HepG2 (cell line): ENCODE measurements around the gene USP34. TPM values are rescaled to one million over a fixed set of nuclear protein-coding genes. Genes with fewer than 3 reads are reported as not detected.

ENCODE experiments used
- ARID3A ChIP-seq: IDR thresholded peaks from 2 replicates; pipeline ENCODE4 v1.6.1; 2012; ENCODE audit warnings: low read depth, low read length, improper control_type of control experiment
- ELF4 ChIP-seq: sonication (generic); formaldehyde crosslinking; IDR thresholded peaks from 2 replicates; pipeline ENCODE4 v1.5.0; 2020; ENCODE audit warnings: missing genetic modification reagents, mild to moderate bottlenecking, moderate library complexity, borderline replicate concordance
- FUBP1 ChIP-seq: sonication (generic); formaldehyde crosslinking; IDR thresholded peaks from 2 replicates; pipeline ENCODE4 v1.5.1; 2020; ENCODE audit warnings: missing genetic modification reagents, mild to moderate bottlenecking, borderline replicate concordance
- SALL1 ChIP-seq: sonication (generic); formaldehyde crosslinking; IDR thresholded peaks from 2 replicates; pipeline ENCODE4 v1.8.0; 2022; ENCODE audit warnings: mild to moderate bottlenecking, missing genetic modification reagents
- SCMH1 ChIP-seq: sonication (generic); formaldehyde crosslinking; IDR thresholded peaks from 2 replicates; pipeline ENCODE4 v1.9.0; 2021; ENCODE audit warnings: missing genetic modification reagents, mild to moderate bottlenecking, borderline replicate concordance
- SRY ChIP-seq: sonication (generic); formaldehyde crosslinking; IDR thresholded peaks from 2 replicates; pipeline ENCODE4 v1.8.0; 2022; ENCODE audit warnings: mild to moderate bottlenecking, missing genetic modification reagents
- TRIM22 ChIP-seq: fragments of 450-650 bp; IDR thresholded peaks from 2 replicates; pipeline ENCODE4 v1.6.1; 2017
- ZBTB39 ChIP-seq: sonication (generic); formaldehyde crosslinking; IDR thresholded peaks from 2 replicates; pipeline ENCODE4 v1.5.0; 2020; ENCODE audit warnings: missing genetic modification reagents
- ZBTB46 ChIP-seq: sonication (generic); formaldehyde crosslinking; IDR thresholded peaks from 2 replicates; pipeline ENCODE4 v1.4.0; 2020; ENCODE audit warnings: mild to moderate bottlenecking, missing genetic modification reagents, borderline replicate concordance
- ZFP62 ChIP-seq: sonication (generic); formaldehyde crosslinking; IDR thresholded peaks from 2 replicates; pipeline ENCODE4 v1.4.0; 2020; ENCODE audit warnings: missing genetic modification reagents
- ZNF160 ChIP-seq: sonication (generic); formaldehyde crosslinking; IDR thresholded peaks from 2 replicates; pipeline ENCODE4 v1.8.0; 2022; ENCODE audit warnings: mild to moderate bottlenecking, inconsistent platforms, missing genetic modification reagents
- ZNF205 ChIP-seq: IDR thresholded peaks from 2 replicates; pipeline ENCODE4 v1.6.1; 2018; ENCODE audit warnings: missing biosample characterization, missing genetic modification reagents
- ZNF496 ChIP-seq: sonication (generic); formaldehyde crosslinking; IDR thresholded peaks from 2 replicates; pipeline ENCODE4 v1.8.1; 2023; ENCODE audit warnings: mild to moderate bottlenecking, moderate library complexity, missing genetic modification reagents; ENCODE audit not compliant: insufficient replicate concordance
- ZNF572 ChIP-seq: sonication (generic); formaldehyde crosslinking; IDR thresholded peaks from 2 replicates; pipeline ENCODE4 v1.5.1; 2020; ENCODE audit warnings: mild to moderate bottlenecking, missing genetic modification reagents
- ZNF747 ChIP-seq: sonication (generic); formaldehyde crosslinking; IDR thresholded peaks from 2 replicates; pipeline ENCODE4 v1.8.1; 2023; ENCODE audit warnings: missing genetic modification reagents, mild to moderate bottlenecking, borderline replicate concordance
- ZNF879 ChIP-seq: sonication (generic); formaldehyde crosslinking; IDR thresholded peaks from 2 replicates; pipeline ENCODE4 v1.8.1; 2023; ENCODE audit warnings: missing genetic modification reagents
- polyA plus RNA-seq, 8 experiments: library from polyadenylated mRNA; depleted of rRNA in 3 of 8; stranded (reverse) in 7 of 8; unstranded in 1 of 8; fragments of >200 nt; fragmentation: Illumina TruSeq in 4 of 8; extraction: Trizol in 4 of 8; gene quantifications; 2 replicates each; pipeline versions ENCODE4 v1.2.1 to v1.2.3, GENCODE V29; 2011 to 2016; ENCODE audit warnings: low read depth in 4 of 8, missing spikeins in 1 of 8, mixed read lengths in 1 of 8; ENCODE audit not compliant: insufficient read depth in 1 of 8
- total RNA-seq, 5 experiments: library from RNA; depleted of rRNA; stranded (reverse); fragments of >200 nt; fragmentation: Illumina TruSeq; extraction: Trizol; gene quantifications; 2 replicates each; pipeline ENCODE4 v1.2.3, GENCODE V29; 2016; ENCODE audit warnings: low read depth in 1 of 5

Gene USP34
- total and polyA plus RNA-seq, 2 of the 13 experiments (the other 11 are each of a cell fraction or from before 2014, with no cell fraction given), result 99.2 to 100 TPM

- TF ChIP-seq ZBTB39 (peak; percentile 72; the same call in 1 of the 2 replicates), ZBTB46 (CRISPR knock-in tag) (no peak), TRIM22 (no peak), ZNF747 (peak; percentile 36; the same call in 1 of the 2 replicates), SCMH1 (CRISPR knock-in tag) (no peak), ZNF496 (CRISPR knock-in tag) (no peak), ZNF160 (no peak), ZNF572 (CRISPR knock-in tag) (no peak), ELF4 (CRISPR knock-in tag) (no peak; the same call in 1 of the 2 replicates), SALL1 (CRISPR knock-in tag) (peak; percentile 82), ZNF205 (no peak), ZFP62 (CRISPR knock-in tag) (no peak), ARID3A (no peak), SRY (CRISPR knock-in tag) (no peak), FUBP1 (CRISPR knock-in tag) (no peak), ZNF879 (peak; percentile 68; the same call in 1 of the 2 replicates)
Observed at GRCh38 chr2:61470965-61471904, at the start of gene USP34 (continued).
